Mesothelial cell of epicardium (in vitro differentiated cells): ENCODE measurements around the gene UCHL3. TPM values are rescaled to one million over a fixed set of nuclear protein-coding genes. Genes with fewer than 3 reads are reported as not detected.

Experiments used
- DNase-seq, 2 experiments: peaks; one replicate each; pipeline ENCODE4 v3.0.0; 2021; ENCODE audit warnings: low spot score in 2 of 2; ENCODE audit not compliant: unreplicated experiment in 2 of 2
- H3K27ac Mint-ChIP-seq: 2 replicates; pipeline ENCODE4 v1.8.0; 2021; ENCODE audit warnings: mixed read lengths
- H3K27me3 Mint-ChIP-seq: 2 replicates; pipeline ENCODE4 v1.8.0; 2021; ENCODE audit warnings: low read depth, mixed read lengths
- H3K36me3 Mint-ChIP-seq: 2 replicates; pipeline ENCODE4 v1.8.0; 2021; ENCODE audit warnings: mixed read lengths
- H3K4me1 Mint-ChIP-seq: 2 replicates; pipeline ENCODE4 v1.8.0; 2021; ENCODE audit warnings: mixed read lengths
- H3K4me3 Mint-ChIP-seq: 2 replicates; pipeline ENCODE4 v1.8.0; 2021; ENCODE audit warnings: mild to moderate bottlenecking, moderate library complexity, mixed read lengths
- H3K9me3 Mint-ChIP-seq: 2 replicates; pipeline ENCODE4 v1.8.0; 2021; ENCODE audit warnings: mixed read lengths
- total RNA-seq: library from RNA; stranded (reverse); gene quantifications from 3 replicates; pipeline ENCODE4 v1.2.1, GENCODE V29; 2021
- TF ChIP-seq, protein P1 (sequence below): fragments of 200-600 bp; sonication (generic); IDR thresholded peaks from one replicate; pipeline ENCODE4 v1.5.0; 2021; ENCODE audit warnings: antibody characterized with exemption; ENCODE audit not compliant: unreplicated experiment

Gene UCHL3
- total RNA-seq, 1 donor from 2014 or later, result 28.1 TPM

- H3K9me3 Mint-ChIP-seq, result no peaks in the 10 kb centered on the region
- H3K36me3 Mint-ChIP-seq, result peaks cover 23% of the 10 kb centered on the region
- H3K27ac Mint-ChIP-seq, result no peak overlapping the region
- DNase-seq, result no peak
- H3K27me3 Mint-ChIP-seq, result no peaks in the 10 kb centered on the region
- H3K4me3 Mint-ChIP-seq, result no peak overlapping the region
- H3K4me1 Mint-ChIP-seq, result peaks cover 8% of the 10 kb centered on the region
- TF ChIP-seq, protein P1, sequence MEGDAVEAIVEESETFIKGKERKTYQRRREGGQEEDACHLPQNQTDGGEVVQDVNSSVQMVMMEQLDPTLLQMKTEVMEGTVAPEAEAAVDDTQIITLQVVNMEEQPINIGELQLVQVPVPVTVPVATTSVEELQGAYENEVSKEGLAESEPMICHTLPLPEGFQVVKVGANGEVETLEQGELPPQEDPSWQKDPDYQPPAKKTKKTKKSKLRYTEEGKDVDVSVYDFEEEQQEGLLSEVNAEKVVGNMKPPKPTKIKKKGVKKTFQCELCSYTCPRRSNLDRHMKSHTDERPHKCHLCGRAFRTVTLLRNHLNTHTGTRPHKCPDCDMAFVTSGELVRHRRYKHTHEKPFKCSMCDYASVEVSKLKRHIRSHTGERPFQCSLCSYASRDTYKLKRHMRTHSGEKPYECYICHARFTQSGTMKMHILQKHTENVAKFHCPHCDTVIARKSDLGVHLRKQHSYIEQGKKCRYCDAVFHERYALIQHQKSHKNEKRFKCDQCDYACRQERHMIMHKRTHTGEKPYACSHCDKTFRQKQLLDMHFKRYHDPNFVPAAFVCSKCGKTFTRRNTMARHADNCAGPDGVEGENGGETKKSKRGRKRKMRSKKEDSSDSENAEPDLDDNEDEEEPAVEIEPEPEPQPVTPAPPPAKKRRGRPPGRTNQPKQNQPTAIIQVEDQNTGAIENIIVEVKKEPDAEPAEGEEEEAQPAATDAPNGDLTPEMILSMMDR, result no peak
Measured at GRCh38 chr13:75569576-75569975, 20.0 kb downstream of the UCHL3 start.

GRCh38 chr13:75579529-75579928, 29.9 kb downstream of the UCHL3 start:
- H3K4me3 Mint-ChIP-seq, result no peak overlapping the region
- H3K4me1 Mint-ChIP-seq, result peaks cover 13% of the 10 kb centered on the region
- peaks cover 12% of the 10 kb centered on the region for H3K9me3 Mint-ChIP-seq
- TF ChIP-seq, protein P1, result no peak
- H3K27ac Mint-ChIP-seq, result no peak overlapping the region
- no peaks in the 10 kb centered on the region for H3K27me3 Mint-ChIP-seq
- no peak for DNase-seq
- H3K36me3 Mint-ChIP-seq, result peaks cover 23% of the 10 kb centered on the region

- H3K27me3 Mint-ChIP-seq, result no peaks in the 10 kb centered on the region
- TF ChIP-seq, protein P1, result no peak
- H3K4me3 Mint-ChIP-seq, result no peak overlapping the region
- DNase-seq, result no peak
- peaks cover 26% of the 10 kb centered on the region for H3K36me3 Mint-ChIP-seq
- peaks cover 26% of the 10 kb centered on the region for H3K9me3 Mint-ChIP-seq
- peak overlapping the region; percentile 66 for H3K27ac Mint-ChIP-seq
- H3K4me1 Mint-ChIP-seq, result peaks cover 18% of the 10 kb centered on the region
Measured at GRCh38 chr13:75581874-75582640, 32.5 kb downstream of the UCHL3 start.

DNA sequence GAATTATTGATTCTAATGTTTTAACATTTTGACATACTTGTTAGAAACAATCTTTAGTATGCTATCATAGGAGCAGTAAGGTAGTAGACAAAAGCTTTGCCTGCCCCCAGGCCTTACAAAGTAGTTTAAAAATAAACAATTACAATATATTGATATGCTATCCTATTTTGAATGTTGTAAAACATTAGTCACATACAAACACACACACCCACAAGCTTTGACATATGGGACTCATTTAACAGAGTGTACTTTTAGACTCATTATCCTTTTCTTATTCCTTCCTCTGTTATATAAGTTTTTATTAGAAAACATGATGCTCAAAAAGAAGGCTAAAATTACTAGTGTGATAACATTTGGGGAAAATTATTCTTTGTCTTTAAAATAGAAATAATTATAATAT, 33.5 kb downstream of the UCHL3 start:
- Mint-ChIP-seq H3K27me3 (no peaks in the 10 kb centered on the region), H3K4me1 (peaks cover 23% of the 10 kb centered on the region), H3K36me3 (peaks cover 26% of the 10 kb centered on the region), H3K27ac (no peak overlapping the region), H3K9me3 (peaks cover 26% of the 10 kb centered on the region), H3K4me3 (no peak overlapping the region)
- TF ChIP-seq, protein P1, result no peak
- no peak for DNase-seq

DNA sequence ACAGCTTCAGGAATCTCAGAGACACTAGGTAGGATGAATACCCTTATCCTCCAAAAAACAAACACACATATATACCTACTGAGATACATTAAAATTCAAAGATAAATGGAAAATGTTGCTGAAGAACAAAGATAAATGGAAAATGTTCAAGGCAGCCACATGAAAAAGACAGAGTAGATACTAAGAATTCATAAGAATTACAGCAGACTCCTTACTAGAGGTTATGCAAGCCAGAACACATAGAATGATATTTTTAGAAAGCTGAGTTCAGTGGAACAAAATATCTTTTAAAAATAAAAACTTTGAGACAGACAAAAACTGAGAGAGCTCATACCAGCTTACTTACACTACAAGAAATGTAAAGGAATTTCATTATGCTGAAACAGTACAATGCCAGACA, 35.6 kb downstream of the UCHL3 start:
- H3K4me1 Mint-ChIP-seq, result peaks cover 19% of the 10 kb centered on the region
- peaks cover 34% of the 10 kb centered on the region for H3K36me3 Mint-ChIP-seq
- H3K9me3 Mint-ChIP-seq, result peaks cover 31% of the 10 kb centered on the region
- TF ChIP-seq, protein P1, result no peak
- H3K27me3 Mint-ChIP-seq, result no peaks in the 10 kb centered on the region
- no peak overlapping the region for H3K27ac Mint-ChIP-seq
- H3K4me3 Mint-ChIP-seq, result no peak overlapping the region
- DNase-seq, result no peak
